ENCODE results near the gene G3BP1.

DNA sequence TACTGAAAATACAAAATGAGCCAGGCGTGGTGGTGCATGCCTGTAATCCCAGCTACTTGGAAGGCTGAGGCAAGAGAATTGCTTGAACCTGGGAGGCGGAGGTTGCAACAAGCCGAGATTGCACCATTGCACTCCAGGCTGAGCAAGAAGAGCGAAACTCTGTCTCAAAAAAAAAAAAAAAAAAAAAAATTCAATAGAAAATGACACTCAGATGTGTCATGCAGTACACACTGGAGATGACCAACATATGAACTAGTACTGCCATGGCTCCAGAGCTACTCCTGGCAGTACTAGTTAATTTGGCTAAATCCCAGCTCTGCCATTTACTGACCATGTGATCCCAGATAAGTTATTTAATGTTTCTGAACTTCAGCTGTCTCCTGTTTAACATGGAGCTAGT, 20.7 kb upstream of the G3BP1 start:
- no peak for TF ChIP-seq POLR2AphosphoS5 (IDR thresholded peaks at IDR 0.05)
- TF ChIP-seq EP300 (conservative IDR thresholded peaks at IDR 0.05; ENCODE audit: poor library complexity, severe bottlenecking) = no peak
- TF ChIP-seq CTCF (IDR thresholded peaks at IDR 0.05; ENCODE audit: poor library complexity, severe bottlenecking) = no peak
- no peak for TF ChIP-seq TAF1 (IDR thresholded peaks at IDR 0.05; ENCODE audit: low read depth)
- TF ChIP-seq EZH2 (IDR thresholded peaks at IDR 0.05; ENCODE audit: borderline replicate concordance, insufficient read depth, low read length, poor library complexity, severe bottlenecking) = no peak

Data from neural cell (in vitro differentiated cells).